ENCODE data around the gene SETD2.

Gene SETD2

GRCh38 chr3:46995901-46996562 lies 167.9 kb downstream of the SETD2 start:
- DNase-seq, result no peak

- no peak for DNase-seq
These were observed 168.8 kb downstream of the SETD2 start for GRCh38 chr3:46994801-46995731.

GRCh38 chr3:46993986-46994385 lies 169.9 kb downstream of the SETD2 start:
- DNase-seq, result no peak

GRCh38 chr3:46993292-46993691 lies 170.6 kb downstream of the SETD2 start:
- no peak for DNase-seq

- no peak for DNase-seq
These were observed 171.7 kb downstream of the SETD2 start for GRCh38 chr3:46992231-46992630.

DNA sequence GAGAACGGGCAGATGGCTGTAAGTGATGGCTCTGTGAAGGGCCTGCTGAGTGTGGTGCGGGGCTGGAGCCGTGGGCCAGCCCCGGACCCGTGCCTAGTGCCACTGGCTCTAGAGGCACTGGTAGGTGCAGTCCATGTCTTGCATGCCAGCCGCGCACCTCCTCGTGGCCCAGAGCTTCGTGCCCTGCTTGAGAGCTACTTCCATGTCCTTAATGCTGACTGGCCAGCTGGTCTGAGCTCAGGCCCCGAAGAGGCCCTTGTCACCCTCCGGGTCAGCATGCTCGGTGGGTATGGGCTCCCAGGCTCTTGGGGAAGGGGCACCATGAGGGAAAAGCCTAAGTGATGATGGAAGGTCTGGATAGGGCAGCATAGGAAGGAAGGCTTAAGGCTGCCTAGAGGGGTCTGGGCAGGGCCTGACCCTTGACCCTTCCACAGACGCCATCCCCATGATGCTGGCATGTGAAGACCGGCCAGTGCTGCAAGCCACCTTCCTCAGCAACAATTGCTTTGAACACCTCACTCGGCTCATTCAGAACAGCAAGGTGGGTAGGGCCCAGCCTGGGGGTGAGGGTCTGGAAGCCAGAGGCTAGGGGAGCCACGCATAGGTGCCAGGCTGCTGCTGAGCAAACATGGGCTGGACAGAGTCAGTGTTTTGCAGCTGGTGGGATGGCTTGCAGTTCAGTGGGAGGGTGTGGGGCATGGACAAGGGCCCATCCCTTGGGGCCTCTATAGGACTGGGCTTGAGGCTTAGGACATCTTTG lies 172.3 kb downstream of the SETD2 start:
- no peak for DNase-seq

GRCh38 chr3:46990573-46991374 lies 173.1 kb downstream of the SETD2 start:
- DNase-seq, result no peak

- DNase-seq, result no peak
These were observed 174.6 kb downstream of the SETD2 start for GRCh38 chr3:46989146-46989810.

- no peak for DNase-seq
These were observed 175.3 kb downstream of the SETD2 start for GRCh38 chr3:46988616-46989015.

DNA sequence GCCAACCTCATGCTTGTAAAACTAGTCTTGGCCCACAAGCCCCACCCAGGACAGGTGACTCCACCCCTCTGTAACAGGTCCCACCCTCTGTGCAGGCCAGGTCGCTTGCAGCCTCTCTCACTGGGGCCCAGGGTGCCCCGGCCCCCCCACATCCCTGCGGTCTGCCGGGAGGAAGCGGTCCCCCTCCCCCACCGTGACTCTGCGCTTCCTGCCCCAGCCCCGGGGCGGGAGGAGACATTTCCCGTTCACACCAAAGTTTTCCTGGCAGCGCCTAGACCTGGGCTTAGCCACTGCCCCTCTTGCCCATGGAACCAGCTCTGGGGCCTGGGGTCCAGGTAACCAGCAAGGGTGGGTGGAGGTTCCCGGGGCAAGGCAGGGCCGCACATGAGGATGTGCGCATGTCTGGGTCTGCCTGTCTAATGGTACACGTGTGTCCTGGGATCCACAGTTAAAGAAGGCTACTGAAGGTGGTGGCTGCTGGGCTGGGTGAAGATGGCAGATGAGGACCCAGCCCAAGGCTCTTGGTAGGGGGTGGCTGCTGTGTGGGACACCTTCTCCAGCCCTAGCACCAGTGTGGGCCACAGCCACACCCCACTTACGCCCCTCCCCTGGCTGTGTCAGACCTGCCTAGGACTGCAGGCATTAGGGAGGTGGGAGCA lies 176.0 kb downstream of the SETD2 start:
- DNase-seq, result no peak

DNA sequence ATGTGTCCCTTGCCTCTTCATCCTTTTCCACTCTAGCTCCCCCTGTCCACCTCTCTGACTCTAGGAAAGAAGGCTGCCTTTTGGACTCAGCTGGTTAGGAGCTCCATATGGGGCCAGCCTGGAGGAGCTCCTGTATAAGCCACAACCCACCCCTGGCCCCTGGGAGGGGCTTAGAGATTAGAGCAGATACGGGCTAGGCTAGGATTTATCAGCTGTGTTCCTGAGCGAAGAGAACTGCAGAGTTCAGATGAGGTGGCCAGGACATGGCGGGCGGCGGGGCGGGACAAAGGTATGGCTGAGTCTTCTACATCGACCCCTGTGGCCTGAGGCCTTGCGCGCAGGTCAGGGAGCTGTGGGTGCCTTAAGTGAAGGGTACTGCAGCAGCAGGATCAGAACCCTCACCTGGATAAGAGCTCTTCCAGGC lies 176.6 kb downstream of the SETD2 start:
- no peak for DNase-seq

GRCh38 chr3:46986782-46987310 lies 177.1 kb downstream of the SETD2 start:
- DNase-seq, result no peak

DNA sequence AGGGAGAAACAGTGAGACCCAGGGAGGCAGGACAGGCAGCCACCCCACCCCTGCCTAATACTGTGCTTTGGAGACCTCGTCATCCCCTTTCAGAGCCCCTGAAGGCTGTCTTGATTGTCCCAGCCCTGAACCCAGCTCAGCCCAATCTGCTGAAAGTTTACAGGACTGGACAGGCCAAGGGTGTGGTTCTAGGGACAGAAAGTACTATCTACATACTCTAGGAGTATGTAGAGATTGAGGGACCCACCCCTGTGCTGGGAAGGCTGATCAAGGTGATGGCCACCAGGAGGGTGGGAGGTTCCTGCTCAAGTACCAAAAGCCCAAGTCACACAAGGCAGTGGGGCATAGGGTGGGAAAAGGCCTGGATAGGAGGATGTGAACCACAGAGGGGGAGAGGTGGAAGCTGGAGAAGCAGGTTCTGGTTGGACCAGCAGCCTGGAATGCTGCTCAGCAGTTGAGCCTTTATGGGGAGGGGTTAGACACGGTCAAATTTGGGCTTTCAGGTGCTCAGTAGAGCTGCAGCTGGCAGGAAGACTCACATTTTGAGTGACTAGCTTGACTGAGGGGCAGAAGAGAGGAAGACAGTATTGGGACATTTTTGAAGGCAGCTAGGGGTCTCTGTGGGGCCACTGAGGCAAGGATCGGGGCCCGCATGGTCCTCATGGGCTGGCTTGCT lies 177.7 kb downstream of the SETD2 start:
- no peak for DNase-seq

DNA sequence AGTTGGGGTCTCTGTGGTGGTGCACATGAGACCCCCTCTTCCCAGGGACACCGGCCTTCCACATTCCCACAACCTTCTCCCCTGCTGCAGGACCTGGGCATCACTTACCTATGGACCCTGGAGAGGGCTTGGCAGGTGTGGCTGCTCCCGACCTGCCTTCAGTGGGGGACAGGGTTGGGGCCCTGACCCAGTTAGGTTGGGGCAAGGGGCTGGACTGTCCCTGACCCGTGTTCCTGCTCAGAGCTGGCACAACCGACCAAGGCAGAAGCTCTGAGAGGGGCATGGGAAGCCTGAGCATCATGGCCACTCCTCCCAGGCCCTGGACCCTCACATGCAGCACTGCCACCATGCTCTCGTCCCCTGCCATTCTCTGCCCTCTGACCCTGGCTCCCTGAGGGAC lies 178.3 kb downstream of the SETD2 start:
- no peak for DNase-seq

DNA sequence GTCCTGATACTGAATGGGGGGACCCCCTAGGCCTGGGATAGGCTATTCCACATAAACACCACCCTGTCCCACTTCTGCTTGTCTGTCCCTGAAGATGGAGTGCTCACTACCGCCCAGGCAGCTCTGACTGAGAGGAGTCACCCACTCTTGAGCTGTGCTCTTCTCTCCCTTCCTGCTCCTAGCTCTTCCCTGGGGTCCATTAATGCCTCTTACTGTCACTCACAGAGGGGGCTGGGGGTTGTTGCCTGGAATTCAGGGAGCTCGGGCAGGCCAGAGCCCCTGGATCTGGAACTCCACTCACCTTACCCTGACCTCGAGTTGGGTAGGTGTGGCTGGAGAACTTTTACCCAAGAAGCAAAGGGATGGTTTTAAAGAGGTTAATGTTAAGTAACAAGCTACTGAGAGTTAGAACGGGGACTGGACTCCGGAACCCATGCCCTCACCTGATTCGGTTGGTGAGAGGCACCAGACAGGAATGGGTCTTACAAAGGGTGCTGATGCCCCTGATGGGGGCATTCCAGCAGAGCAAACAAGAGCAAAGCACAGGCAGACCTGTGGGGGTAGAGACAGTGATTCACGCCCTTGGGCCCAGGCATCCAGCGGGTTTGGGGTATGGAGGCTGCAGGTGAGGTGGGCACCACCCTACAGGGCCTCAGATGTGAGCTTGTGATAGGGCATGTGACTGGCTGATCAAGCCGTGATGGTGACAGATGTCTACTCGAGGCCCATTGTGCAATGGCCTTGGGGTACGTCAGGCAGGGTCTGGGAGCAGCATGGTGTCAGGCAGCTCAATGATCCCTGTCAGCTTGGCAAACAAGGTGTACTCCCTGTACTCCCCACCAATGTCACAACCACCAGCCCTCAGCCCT lies 179.1 kb downstream of the SETD2 start:
- no peak for DNase-seq

GRCh38 chr3:46982546-46982945 lies 181.4 kb downstream of the SETD2 start:
- no peak for DNase-seq

DNA sequence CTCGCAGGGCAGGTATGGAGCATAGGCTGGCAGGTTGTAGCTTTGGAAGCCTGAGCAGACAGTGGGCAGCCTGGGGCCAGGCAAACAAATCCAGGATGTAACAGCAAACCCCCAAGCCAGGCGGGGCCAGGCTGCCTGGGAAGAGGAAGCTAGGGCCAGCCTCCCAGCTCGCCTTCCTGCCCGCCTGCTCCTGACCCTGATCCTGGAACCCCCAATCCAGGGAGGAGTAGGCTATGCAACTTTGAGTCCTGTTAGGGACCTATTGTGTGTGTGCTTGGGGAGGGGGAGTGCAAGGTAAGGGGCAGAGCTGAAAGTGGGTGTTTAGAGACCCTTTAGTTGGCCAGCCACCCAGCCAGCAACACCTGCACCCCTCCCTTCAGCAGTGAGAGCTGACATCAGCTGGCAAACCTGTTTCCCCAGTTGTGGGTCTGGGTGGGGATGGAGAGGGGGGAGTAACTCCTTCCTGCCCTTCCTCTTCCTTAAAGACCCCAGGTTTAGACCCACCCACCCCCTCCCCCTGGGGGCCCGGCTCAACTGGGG lies 181.9 kb downstream of the SETD2 start:
- no peak for DNase-seq

GRCh38 chr3:46979958-46980497 lies 183.9 kb downstream of the SETD2 start:
- DNase-seq, result no peak

Data from NCI-H2171 (cell line).